ENCODE results near the gene FHL1.

FHL1 gene

DNA sequence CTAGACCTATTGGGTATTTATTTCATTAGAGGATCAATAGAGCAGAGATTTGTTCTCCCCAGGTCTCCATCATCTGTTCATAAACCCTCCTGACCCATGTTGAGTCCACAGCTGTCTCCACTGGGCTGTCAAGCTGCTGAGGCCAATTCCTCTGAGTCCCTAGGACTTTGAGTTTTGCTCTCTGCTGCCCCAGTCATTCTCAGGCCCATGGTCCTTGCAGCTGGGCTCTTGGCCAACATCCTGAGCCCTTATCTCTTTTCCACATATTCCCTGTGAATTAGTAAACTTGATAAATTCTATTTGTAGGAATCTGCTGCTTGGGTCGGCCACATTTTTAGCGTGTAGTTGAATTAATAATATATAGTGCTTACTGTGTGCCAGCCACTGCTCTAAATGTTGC is 41.9 kb downstream of the FHL1 start:
- no peak for DNase-seq

DNA sequence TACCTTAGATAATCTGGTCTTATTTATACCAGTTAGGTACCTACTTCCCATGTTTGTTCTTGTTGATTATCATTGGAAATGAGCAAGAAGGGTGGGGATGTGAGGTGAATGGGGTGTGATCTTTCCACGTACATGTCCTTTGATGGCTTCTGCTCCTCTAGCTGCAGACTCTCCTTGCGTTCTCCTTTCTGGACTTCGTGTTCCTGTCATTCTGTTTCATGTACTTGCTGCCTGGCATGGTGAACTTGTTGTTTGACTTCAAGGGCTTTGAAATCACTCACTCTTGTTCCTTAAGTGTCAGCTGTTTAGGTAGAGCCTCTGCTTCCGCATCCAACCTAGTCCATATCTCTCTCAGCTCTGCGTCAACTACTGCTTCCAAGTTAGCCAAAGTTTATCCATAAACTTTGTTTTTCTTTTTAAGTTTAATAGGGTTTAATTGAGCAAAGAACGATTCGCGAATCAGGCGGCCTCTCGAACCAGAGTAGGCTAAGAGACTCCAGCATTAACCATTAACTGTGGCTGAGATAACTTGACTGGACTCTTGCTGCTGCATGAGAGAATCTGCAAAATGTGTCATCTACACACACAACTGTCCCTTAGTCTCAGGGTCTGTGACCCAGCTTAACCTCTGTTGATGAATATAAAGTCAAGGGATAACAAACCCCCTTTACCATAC is 42.8 kb downstream of the FHL1 start:
- DNase-seq: no peak

DNA sequence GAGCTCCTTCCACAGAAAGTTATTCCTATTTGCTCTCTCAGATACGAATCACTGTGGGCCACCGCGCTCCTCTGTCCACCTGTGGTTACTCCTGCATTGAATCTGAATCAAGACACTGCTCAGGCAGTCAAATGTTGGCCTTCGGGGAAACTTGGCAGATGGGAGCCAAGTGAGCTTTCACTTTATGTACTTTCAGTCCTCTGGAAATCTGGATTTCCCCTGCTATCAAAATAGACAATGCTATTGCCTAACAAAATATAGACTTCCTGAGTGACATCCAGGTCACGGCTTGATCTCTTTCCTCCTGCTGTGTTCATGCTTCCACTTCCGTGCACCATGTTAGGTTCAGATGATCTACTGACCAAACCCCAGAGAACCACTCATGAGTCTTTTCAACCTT is 43.8 kb downstream of the FHL1 start:
- no peak for DNase-seq

DNA sequence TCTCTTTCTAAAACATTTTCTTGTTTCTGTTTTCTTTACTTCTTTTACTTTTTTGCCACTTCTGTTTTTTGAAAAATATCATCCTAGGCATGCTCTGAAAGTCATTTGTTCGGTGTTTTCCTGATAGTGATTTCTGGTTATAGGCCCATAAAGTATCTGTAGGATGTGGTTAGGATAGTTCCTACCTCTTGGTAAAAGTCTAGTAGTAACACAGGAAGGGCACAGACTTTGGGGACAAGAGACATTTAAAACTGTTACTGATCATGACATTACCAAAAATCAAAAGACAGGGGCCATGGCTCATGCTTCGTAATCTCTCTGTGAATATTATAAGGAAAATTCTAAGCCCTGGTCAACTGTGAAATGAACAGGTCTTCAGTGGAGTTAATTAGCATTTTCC is 44.8 kb downstream of the FHL1 start:
- DNase-seq: no peak

DNA sequence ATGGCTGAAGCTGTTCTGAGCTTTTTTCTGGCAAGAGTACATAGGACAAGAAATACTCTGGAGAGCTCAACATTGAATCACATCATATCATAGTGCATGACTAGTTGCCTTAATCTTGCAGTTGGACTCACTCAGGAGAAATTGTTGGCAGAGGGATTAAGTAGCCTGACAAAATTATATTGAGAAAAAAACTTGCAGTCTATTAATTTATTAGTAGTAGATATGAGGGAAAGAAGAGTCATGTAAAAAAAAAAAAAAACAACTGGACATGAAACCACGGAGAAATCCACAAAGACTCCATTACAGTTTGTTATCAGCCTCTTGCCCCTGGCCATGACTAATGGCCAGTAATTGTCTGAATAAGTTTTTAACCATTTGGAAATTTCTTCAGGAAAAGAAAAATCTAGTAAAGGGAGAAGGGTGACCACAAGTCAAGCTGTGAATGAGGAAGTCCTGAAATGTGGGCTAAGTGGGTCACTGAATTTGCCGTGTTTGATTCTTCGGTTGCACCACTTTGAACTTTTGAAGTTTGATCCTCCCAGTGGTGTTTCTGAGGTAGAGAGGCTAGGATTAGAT is 45.6 kb downstream of the FHL1 start:
- DNase-seq: no peak

DNA sequence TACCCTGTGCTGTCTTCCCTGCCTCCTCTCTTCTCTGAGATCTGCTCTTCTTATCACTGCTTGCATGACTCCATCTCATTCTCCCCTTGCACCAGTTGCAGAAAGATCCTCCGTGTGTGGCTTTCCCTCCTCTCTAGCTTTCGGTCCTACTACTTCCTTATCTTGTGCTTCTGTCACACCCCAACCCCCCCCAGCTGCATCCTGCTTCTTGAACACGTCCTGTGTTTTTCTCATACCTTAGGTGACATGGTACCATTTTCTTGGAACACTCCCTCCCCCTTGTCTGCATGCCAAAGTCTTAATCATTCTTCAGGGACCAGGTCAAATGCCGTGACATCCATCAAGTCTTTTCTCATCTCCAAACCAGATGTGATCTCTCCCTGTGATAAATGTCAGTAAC is 46.4 kb downstream of the FHL1 start:
- peak; percentile 7 for DNase-seq

DNA sequence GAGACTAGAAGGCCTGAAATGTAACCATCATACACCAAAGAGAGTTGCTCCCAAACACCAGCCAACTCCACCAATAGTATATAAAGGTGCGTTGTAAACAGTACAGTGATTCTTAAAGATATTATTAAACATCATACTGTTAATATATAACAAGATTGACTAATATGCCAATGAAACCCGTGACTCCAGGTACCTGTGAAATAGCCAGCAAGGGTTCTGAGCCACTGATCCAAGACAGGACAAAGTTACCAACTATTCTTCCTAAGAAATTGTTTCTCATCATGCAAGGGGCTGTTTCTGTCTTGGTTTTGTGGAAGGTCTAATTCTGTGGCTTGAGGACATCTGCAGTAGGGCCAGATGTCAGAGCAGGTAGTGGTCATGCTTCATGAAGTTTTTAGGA is 47.2 kb downstream of the FHL1 start:
- DNase-seq: no peak

DNA sequence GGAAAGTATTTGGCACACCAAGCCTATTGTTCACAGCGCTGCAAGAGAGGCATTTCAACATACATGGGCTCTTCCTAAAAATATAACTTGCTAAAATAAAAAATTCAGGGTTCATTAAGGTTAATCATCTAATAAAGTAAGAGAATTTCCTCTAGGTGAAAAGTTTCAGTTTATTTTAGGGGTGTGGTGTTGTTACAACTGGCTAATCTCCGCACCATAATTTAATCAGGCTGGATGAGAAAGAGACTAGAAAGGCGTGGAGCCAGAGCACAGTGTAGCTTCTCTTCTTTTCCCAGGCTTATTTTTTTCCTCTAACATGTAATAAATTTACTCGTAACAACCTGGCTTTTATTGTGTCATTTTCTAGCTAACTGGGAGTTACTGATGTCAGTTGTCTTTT is 47.9 kb downstream of the FHL1 start:
- no peak for DNase-seq

DNA sequence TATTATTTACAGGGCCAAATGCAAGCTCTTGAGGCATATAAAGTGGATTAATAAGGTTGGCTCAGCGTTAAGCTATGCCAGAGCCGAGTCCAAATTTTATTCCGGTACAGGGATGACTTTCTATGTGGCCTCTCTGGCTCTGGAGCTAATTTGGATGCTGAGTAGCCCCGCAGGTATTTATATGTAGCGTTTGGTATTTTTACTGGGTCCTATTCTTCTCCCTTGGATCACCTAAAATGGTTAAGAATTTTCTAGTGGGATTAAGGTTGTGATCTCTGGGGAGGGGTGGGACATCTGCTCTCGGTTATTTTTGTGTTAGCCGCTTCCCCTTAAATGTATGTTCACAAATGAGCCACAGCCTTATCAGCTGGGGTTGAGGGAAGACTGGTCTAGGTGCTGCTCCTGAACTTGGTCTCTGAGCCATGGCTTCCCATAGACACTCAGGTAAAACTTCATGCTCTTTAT is 49.4 kb downstream of the FHL1 start:
- DNase-seq: no peak

DNA sequence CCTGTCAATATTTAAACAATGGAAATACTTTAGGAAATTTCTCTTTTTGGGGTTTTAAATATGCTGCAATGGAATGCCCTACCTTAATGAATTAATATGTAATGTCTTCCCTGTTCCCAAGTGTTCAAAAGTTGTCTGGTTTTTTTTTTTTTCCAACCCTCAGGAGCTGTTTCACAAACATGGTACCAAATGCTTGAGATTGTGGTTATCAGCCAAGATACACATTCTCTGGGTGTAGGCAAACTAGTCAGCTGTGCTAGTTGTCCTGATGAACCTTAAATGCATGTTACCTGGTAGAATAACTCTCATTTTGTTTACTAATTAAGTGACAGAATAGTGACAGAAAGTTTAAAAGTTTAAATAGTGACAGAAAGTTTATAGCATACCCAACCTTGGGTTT is 50.7 kb downstream of the FHL1 start:
- DNase-seq: no peak

DNA sequence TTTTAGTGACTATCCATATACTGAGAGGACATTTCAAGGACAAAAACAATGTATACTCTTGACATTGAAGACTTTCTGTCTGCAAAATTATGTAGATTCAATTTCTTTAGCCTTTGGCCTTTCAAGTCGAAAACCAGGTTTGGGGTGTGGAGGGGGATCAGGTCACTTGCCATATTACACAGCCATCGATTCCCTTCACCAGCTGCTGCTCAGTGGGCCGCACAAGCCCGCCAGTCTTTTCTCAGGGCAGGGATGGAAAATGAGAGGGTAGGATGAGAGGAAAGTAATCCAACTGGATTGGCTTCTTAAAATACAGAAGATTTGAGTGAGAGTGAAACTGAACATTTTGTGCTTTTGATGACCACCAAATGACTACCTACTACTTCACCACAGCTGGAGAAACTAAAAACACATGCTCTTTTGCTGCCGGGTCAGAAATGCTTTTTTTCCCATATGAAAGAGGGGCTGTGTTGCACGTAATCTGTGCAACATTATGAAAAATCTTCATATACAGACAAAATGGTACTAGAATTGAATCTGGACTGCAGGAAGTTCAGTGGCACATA is 51.4 kb downstream of the FHL1 start:
- no peak for DNase-seq

DNA sequence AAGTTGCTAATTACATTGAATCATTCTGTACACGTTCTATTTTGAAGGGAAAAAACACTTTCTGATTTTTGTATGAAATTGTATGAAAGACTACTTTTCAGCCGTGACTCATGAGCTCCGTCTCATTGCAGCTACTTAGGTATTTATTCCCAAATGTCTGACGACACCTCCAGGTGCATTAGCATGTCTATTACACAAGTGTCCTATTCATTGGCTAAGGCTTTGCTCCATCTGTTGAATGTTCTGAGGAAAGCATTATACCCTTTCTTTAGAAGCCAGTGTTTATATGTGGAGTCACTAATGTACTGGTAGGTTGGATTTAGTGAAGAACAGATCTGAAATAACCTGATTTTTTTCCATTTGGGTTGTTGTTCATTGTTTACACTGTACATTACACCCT is 52.0 kb downstream of the FHL1 start:
- DNase-seq: no peak

DNA sequence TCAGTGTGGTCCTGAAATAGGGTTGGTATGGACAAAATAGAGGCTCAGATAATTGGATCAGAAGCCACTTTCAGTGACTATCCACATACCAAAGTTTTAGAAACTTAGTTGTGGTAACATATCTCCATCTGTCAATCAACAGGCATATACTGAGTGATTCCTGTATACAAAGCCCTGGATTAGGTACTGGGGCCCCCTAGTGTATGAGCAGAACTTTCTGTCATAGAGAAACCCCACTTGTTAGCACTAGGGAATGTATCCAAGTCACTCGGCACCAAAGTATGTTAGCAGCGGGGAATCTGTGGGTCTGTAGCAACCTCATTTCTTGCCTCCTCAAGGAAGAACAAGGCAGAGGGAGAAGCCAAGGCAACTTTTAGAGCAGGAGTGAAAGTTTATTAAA is 53.1 kb downstream of the FHL1 start:
- DNase-seq: no peak

DNA sequence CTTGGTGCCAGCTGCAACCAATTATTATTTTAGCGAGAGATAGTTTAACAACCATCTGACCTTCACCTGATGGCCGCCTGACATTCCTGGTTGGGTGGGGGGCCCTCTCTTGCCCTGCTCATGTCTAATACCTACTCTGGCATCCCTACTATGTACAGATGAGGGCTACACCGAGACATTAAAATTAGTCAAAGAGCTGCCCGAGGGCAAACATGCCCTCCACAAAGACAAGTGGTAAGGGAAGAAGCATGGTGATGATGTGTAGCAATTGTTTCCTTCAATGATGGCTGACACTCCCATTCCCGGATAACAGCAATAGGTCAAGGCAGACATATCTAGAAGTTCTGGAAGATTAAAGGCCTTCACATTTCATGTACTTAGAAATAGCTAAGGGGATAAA is 54.3 kb downstream of the FHL1 start:
- no peak for DNase-seq

DNA sequence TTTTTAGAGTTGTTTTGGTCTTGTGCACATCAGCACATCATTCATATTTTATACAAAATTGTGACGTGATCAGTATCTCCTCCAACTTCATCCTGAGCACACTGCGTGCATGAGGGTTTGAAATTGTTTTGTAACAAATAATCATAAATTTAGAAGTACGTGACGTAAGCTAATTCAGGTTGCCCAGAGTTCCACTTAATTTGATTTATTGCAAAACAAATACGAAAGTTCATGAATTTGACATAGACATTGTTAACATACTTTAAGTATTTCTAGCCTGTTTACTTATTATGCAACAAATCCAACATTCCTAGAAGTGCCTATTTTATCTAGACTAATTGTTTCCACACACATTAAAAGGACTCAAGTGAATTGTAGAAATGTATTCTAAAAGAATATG is 55.6 kb downstream of the FHL1 start:
- DNase-seq: no peak

DNA sequence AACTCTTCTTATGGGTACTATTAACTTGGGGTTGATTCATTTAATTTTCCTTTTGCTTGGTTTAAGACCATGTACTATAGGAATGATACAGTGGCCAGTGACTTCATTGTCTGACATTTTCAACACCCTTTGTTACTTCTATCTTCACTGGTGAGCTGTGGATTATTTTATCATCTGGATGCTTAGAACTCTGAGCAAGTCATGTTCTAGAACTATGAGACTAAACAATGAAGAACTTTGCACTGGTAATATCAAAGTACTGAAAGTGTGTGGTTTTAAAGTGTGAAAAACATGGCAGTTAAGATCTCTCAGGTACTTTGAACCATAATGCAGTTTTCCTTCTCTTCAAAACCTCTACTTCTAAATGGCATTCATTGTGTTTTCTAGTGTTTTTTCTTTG is 56.1 kb downstream of the FHL1 start:
- DNase-seq: no peak

DNA sequence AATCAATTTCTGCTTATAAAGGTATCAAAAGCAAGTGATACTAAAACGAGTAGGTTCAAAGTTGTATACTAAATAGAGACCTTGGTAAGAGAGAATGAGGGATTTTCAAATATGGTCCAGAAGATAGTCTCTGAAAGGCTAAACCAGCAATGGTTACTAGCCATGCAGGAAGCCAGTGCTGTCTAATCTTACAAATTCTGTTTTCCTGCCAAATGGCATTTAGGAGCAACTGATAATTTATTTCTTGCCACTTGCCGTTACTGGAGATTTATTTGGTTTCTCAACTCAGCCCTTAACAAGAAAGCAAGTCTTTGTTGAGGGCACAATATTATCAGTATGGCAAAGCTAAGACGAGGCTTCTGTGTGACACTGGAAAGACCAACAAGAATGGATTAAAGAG is 56.6 kb downstream of the FHL1 start:
- no peak for DNase-seq

DNA sequence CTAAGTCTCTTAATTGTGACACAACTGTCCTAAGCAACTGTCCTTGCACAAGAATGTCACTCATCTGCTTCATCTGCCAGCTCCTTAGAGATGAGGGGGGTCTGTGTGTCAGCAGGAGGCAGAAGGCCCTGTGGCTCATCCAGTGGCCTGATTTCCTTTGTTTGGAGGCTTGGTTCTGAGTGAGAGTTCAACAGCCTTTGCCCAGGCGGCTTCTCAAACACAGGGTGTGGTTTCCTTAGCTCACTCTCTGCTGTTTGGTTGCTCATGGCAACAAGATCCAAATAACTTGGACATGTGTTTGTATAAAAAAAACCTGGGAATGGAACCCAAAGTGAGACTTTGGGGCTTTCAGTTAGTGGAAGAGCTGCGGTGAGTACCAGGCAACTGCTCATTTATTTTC is 57.2 kb downstream of the FHL1 start:
- DNase-seq: no peak

DNA sequence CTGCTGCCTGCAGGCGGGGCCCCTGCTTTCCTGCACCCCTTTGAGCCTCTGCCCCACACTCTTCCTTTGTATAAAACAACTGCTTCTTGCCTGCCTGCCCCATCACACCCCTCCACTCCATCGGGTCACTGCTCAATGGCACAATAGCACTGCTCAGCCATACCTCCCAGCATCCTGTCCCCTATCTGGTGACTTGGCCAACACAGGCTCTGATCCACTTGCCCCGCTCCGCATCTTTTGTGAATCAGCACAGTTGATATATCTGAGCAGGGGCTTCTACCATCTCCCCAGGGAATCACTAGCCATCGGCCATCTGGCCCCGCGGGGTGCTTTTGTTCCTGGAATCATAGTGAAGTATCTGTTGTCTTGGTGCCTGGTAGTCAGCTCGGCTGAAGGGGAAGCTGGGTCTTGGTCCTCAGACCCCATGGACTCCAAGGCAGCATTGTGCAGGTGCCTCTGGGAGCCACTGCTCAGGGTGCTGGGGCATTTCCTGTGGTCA is 58.6 kb downstream of the FHL1 start:
- no peak for DNase-seq

DNA sequence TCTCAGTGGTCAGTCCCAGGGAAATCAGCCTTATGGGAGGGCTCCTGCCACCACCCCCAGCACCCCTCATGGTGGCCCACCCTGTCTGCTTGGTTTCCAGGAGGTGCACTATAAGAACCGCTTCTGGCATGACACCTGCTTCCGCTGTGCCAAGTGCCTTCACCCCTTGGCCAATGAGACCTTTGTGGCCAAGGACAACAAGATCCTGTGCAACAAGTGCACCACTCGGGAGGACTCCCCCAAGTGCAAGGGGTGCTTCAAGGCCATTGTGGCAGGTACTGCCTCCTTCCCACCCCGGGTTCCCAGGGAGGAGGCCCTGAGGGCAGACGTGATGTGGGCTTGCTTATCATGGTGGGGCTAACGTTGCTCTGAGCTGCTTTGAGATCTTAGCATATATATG is 59.6 kb downstream of the FHL1 start:
- no peak for DNase-seq

DNA sequence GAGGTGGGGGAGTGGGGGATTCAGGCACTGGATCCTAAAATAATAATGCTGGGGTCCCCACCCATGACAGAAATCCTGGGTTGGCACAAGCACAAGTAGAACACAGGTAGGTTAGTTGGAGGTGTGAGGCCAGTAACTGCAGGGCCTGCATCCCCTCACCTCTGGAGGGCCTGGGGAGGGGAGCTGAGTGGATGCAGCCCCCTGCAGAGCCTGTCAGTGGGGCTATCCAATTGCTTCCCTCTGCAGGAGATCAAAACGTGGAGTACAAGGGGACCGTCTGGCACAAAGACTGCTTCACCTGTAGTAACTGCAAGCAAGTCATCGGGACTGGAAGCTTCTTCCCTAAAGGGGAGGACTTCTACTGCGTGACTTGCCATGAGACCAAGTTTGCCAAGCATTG is 60.2 kb downstream of the FHL1 start:
- DNase-seq: no peak

DNA sequence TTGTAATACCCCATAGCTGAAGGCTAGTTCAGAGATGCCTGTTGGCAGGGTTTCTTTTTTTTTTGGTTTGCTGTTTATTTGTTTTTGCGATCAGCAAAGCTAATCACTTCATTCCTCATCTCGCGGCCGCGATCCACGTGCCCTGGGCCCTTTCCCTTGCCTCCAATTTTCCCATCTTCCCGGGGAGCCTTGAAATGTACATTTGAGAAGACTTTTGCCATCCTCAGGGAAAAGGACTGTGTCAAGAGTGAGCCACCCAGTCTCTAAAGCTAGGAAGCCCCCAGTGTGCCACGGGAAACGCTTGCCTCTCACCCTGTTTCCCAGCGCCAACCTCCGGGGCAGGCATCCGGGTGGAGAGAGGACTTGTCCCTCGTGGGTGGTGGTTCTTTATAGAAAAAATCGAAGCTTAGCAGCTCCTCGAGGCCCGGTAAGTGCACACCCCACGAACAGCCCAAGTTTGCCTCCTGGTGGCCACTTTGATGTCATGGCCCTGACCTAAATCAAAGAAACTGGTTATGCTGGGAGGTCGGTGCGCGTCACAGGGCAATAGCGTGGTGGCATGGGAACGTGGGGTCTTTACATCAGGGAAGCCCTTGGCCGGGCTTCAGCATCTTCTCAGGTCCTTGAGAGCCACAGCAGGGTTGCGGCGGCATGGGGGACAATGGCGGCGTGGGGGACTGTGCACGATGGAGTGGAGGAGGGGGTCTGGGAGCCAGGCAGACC is 61.8 kb downstream of the FHL1 start:
- DNase-seq: peak; percentile 7

DNA sequence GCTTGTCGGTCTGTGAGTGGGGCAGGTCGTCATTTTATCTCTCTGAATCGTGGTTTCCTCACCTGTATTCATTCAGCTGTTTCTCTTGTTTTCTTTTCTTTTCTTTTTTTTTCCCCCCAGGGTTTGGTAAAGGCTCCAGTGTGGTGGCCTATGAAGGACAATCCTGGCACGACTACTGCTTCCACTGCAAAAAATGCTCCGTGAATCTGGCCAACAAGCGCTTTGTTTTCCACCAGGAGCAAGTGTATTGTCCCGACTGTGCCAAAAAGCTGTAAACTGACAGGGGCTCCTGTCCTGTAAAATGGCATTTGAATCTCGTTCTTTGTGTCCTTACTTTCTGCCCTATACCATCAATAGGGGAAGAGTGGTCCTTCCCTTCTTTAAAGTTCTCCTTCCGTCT is 62.4 kb downstream of the FHL1 start:
- DNase-seq: no peak

DNA sequence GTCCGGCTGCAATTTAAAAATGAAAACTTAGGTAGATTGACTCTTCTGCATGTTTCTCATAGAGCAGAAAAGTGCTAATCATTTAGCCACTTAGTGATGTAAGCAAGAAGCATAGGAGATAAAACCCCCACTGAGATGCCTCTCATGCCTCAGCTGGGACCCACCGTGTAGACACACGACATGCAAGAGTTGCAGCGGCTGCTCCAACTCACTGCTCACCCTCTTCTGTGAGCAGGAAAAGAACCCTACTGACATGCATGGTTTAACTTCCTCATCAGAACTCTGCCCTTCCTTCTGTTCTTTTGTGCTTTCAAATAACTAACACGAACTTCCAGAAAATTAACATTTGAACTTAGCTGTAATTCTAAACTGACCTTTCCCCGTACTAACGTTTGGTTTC is 62.9 kb downstream of the FHL1 start:
- peak; percentile 26 for DNase-seq
